ENCODE results near the gene TGIF1. TPM values are rescaled to one million over a fixed set of nuclear protein-coding genes. Genes with fewer than 3 reads are reported as not detected.

TGIF1 gene
- total and polyA plus RNA-seq, 9 of the 15 experiments (the other 6 are each of a cell fraction or from before 2014, with no cell fraction given) = 16.1 to 77.7 (median 44.6) TPM

GRCh38 chr18:3481696-3482210, 31.8 kb downstream of the TGIF1 start (continued):
- peak in 1 of 2 experiments; percentile 75; a peak in 2 of 4 replicates for TF ChIP-seq UBTF (IDR thresholded peaks at IDR 0.05; ENCODE audit: borderline replicate concordance in 1 of 2, low read depth in 2 of 2, low read length in 2 of 2)
- no peak for TF ChIP-seq BRD4 (IDR thresholded peaks at IDR 0.05)
- TF ChIP-seq ZNF224 (CRISPR knock-in tag; IDR thresholded peaks at IDR 0.05) = no peak
- TF ChIP-seq HEY1 (CRISPR knock-in tag; IDR thresholded peaks at IDR 0.05; ENCODE audit: borderline replicate concordance) = no peak
- TF ChIP-seq MITF (IDR thresholded peaks at IDR 0.05) = no peak
- no peak for TF ChIP-seq RREB1 (CRISPR knock-in tag; IDR thresholded peaks at IDR 0.05)
- TF ChIP-seq SIX5 (IDR thresholded peaks at IDR 0.05; ENCODE audit: borderline replicate concordance in 1 of 2, insufficient read depth in 1 of 2, low read depth in 1 of 2, low read length in 2 of 2) = no peak
- no peak for TF ChIP-seq PCBP2 (IDR thresholded peaks at IDR 0.05; ENCODE audit: low read depth, low read length, poor library complexity, severe bottlenecking)
- no peak for TF ChIP-seq CREB3 (tag; conservative IDR thresholded peaks at IDR 0.05; ENCODE audit: low read depth)
- no peak for TF ChIP-seq ZBTB9 (CRISPR knock-in tag; IDR thresholded peaks at IDR 0.05)
- TF ChIP-seq DDX20 (tag; IDR thresholded peaks at IDR 0.05; ENCODE audit: low read depth) = no peak
- peak in 1 of 2 experiments; percentile 47; a peak in 1 of 4 replicates for TF ChIP-seq RCOR1 (IDR thresholded peaks at IDR 0.05; ENCODE audit: borderline replicate concordance in 1 of 2, low read depth in 2 of 2, low read length in 2 of 2)
- no peak for TF ChIP-seq ETS2 (tag; IDR thresholded peaks at IDR 0.05; ENCODE audit: borderline replicate concordance, poor library complexity, severe bottlenecking)
- TF ChIP-seq KDM5B (IDR thresholded peaks at IDR 0.05; ENCODE audit: insufficient replicate concordance, low read depth, low read length) = no peak

All from K562 (cell line).